Measurements from ENCODE around the gene C12orf75.
"Not testable (repeated sequence)": the region's sequence is repeated elsewhere in the genome, so short reads cannot be mapped to it uniquely, and the experiment has no call there.

Gene C12orf75

GRCh38 chr12:105374303-105374702, 43.8 kb downstream of the C12orf75 start:
- no peak for DNase-seq (ENCODE audit: low read depth, low spot score)

DNA sequence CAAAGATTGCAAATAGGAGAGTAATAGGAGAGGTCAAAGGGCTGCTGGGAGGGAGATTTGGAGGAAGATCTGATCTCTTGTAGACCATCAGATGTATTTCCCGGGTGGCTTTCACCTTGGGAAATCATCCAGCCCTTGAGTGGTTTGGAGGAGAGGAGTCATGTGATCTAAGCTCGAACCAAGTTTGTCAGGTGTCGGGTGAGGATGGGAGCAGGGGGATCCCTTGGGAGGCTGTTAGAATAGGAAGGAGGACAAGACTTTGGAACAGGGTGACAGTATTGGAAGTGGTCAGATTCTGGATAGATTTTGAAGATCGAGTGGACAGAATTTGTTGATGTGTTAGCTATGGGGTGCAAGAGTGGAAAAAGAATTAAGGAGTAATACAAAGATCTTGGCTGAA, 46.6 kb downstream of the C12orf75 start:
- no peak for DNase-seq (ENCODE audit: low read depth, low spot score)

GRCh38 chr12:105378911-105379310, 48.4 kb downstream of the C12orf75 start:
- peak; percentile 14 for DNase-seq (ENCODE audit: low read depth, low spot score)

- DNase-seq (ENCODE audit: low read depth, low spot score) = peak; percentile 45
These were observed 52.5 kb downstream of the C12orf75 start for GRCh38 chr12:105382771-105383622.

DNA sequence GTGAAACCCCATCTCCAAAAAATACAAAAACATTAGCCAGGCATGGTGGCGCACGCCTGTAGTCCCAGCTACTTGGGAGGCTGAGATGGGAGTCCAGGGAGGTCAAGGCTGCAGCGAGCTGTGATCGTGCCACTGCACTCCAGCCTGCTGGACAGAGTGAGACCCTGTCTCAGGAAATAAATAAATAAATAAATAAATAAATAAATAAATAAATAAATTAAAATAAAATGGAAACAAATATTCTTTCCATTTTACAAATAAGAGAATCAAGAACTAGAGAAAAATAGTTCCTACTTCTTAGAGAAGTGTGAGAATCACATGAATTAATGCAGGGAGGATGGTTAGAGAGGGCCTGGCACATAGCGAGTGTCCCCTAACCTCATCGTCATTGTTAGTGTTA, 53.7 kb downstream of the C12orf75 start:
- no peak for DNase-seq (ENCODE audit: low read depth, low spot score)

DNA sequence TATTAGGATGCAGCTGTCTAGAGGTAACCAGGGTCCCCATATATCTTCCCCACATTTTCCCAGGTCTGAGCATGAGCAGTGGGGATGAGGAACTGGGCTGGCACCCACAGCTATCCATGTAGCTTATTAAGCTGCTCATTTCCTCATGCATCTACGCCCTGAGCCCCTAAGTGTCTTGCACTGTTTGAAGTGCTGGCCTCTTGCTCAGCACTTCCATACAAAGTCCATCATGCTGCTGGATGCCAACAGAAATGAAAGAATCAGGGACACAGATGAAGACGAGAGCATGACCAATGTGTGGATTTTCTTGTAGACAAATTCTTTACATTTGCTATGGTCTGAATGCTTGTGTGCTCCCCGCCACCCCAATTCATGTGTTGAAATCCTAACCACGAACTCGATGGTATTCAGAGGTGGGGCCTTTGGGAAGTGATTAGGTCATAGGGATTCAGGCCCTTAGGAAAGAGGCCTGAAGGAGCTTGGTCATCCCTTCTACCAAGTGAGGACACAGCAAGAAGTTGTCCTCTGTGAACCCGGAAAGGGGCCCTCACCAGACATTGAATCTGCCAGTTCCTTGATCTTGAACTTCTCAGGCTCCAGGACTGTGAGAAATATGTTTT, 54.5 kb downstream of the C12orf75 start:
- DNase-seq (ENCODE audit: low read depth, low spot score) = no peak

DNA sequence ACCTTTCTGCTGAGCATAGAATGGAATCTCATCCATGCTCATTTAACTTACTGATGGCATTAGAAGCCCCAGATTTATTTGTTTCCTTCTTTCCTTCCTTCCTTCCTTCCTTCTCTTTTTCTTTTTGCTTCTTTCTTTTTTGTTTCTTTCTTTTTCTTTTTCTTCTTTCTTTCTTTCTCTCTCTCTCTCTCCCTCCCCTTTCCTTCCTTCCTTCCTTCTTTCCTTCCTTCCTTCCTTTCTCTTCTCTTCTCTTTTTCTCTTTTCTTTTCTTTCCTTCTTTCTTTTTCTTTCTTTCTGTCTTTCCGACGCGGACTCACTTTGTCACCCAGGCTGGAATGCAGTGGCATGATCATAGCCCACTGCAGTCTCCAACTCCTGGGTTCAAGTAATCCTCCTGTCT, 55.9 kb downstream of the C12orf75 start:
- no peak for DNase-seq (ENCODE audit: low read depth, low spot score)

DNA sequence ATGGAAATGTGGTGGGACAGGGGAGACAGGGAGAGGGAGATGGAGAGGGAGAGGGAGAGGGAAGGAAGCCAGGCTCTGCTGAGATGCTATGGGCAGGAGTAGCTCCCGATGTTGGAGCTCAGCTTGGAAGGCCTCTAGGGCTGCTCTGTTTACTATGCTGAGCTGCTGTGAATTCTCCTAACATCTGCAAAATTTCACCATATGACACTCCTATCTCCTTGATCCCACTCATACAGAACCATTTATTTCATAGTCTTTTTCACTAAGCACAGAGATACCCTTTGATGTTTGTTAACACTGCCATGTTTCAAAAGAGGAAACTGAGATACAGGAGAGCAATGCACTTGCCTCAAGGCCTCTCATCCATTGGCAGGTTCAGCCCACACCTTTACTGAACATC, 60.7 kb downstream of the C12orf75 start:
- no peak for DNase-seq (ENCODE audit: low read depth, low spot score)

DNA sequence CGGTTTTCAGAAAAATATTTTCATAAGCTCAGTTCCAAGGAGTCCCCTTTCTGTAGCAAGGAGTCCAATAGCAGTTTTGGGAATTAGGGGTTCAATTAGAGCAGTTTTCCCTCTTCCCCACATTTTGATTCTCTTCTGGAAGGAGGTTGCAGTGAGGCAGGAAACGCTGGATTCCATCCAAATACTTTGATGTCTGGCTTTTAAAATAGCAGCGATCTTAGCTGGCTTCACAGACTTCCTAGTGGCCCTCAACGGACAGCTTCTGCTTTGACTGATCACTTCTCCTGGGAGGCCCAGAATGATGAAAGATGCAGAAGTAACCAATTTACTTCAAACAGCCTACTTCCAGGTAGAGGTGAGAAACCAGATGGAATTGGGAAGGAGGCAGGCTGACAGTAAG, 63.1 kb downstream of the C12orf75 start:
- no peak for DNase-seq (ENCODE audit: low read depth, low spot score)

- no peak for DNase-seq (ENCODE audit: low read depth, low spot score)
These were observed 65.5 kb downstream of the C12orf75 start for GRCh38 chr12:105396024-105396423.

GRCh38 chr12:105396983-105397382, 66.5 kb downstream of the C12orf75 start:
- no peak for DNase-seq (ENCODE audit: low read depth, low spot score)

DNA sequence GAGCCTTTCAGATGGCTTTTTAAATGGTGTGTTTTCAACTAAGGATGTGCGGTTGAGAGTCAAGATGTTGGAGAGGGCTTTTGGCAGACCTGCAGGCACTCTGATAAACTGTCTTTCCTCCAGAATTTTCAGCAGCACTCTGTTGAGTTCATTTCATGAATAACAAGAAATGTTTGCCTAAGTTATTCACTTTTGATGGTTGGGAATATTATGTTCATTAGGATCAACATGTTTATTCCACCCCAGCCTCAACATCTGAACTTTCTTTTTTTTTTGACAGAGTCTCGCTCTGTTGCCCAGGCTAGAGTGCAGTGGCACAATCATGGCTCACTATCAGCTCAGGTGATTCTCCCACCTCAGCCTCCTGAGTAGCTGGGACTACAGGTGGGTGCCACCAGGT, 68.4 kb downstream of the C12orf75 start:
- DNase-seq (ENCODE audit: low read depth, low spot score) = no peak

- DNase-seq (ENCODE audit: low read depth, low spot score) = no peak
These were observed 69.1 kb downstream of the C12orf75 start for GRCh38 chr12:105399428-105400081.

DNA sequence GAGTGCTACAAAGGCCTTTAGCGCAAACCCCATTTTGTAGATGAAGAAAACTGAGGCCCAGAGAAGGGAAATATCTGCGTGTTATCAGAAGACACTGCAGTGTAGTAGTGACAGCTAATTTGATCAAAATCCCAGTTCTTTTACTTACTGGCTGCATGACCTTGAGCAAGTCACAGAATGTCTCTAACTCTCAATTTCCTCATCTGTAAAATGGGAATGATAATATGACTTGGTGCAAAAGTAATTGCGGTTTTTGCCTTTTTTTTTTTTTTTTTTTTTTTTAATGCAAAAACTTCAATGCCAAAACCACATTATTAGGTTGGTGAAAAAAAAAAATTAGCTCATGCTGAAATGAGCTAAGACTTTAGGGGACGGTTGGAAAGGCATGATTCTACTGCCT, 69.7 kb downstream of the C12orf75 start:
- no peak for DNase-seq (ENCODE audit: low read depth, low spot score)

DNA sequence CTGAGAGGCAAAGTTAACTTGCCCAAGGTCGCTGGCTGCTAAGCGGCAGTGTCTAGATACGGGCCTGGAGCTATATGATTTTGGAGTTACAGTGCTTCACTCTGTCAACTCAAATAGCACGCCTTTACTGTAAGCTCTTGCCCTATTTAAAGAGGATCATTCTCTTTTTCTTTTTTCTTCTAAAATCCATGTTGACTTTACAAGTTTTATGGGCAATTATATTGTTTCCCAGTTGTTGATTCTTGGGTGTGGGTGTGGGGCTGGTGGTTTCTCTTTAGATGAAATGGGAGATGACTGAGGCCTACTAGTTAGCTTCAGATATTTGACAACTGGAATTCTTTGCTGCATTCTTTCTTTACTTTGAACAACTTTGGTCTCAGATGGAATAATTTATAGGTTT, 70.7 kb downstream of the C12orf75 start:
- no peak for DNase-seq (ENCODE audit: low read depth, low spot score)

DNA sequence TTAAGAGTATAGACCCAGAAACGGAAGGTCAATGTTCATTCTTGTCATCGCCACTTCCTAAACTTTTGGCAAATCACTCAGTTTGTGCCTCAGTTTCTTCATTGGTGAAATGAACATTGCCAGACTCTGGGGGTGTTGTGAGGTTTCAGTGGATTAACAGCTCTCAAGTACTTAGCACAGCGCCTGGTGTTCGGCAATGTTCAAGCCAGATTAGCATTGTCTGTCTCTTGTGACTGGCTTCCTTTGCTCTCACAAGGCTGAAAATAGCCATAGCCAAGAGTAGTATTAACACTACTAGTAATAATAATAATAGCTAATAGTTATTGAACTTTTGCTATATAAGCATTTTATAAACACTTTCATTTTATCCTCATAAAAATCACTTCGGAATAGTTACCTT, 71.9 kb downstream of the C12orf75 start:
- DNase-seq (ENCODE audit: low read depth, low spot score) = no peak

GRCh38 chr12:105403095-105403494, 72.6 kb downstream of the C12orf75 start:
- no peak for DNase-seq (ENCODE audit: low read depth, low spot score)

DNA sequence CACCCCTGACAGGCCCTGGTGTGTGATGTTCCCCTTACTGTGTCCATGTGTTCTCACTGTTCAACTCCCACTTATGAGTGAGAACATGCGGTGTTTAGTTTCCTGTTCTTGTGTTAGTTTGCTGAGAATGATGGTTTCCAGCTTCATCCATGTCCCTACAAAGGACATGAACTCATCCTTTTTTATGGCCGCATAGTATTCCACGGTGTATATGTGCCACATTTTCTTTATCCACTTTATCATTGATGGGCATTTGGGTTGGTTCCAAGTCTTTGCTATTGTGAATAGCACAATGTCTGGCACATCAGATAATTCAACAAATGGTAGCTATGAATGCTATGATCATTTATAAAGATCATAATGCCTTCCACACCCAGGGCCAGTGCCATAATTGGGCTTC, 73.6 kb downstream of the C12orf75 start:
- not testable (repeated sequence) for DNase-seq (ENCODE audit: low read depth, low spot score)

GRCh38 chr12:105406497-105406896, 76.0 kb downstream of the C12orf75 start:
- no peak for DNase-seq (ENCODE audit: low read depth, low spot score)

GRCh38 chr12:105409279-105409678, 78.8 kb downstream of the C12orf75 start:
- DNase-seq (ENCODE audit: low read depth, low spot score) = no peak

DNA sequence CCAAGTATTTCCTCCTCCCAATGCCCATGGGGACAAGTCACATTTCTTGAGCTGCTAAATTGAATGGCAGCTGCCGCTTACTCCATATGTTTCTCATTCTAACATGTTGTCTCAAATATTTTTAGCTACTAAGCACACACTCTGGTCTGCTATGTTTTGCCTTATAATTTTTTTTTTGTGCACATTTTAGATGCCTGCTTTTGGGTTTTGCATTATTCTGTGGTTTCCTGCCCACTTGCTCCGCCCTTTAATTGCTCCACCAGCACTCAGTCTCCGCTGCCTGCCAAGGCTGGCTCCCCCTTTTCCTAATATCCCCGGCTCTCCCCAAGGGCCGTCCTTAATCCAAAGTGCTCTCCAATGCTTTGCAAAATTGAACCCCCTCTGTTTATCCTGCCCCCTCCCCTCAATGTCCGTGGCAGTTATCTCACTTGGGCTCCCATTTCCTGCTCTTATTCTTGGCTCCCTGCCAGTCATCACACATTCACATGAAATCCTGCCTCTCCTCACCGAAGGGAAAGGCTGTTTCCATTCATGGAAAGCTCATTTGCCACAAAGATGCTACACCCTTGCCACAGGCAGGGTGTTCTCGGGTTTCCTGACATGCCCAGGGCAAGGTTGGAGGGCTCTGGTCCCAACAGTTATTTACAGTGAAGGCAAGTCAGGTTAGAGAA, 79.4 kb downstream of the C12orf75 start:
- peak; percentile 8 for DNase-seq (ENCODE audit: low read depth, low spot score)

DNA sequence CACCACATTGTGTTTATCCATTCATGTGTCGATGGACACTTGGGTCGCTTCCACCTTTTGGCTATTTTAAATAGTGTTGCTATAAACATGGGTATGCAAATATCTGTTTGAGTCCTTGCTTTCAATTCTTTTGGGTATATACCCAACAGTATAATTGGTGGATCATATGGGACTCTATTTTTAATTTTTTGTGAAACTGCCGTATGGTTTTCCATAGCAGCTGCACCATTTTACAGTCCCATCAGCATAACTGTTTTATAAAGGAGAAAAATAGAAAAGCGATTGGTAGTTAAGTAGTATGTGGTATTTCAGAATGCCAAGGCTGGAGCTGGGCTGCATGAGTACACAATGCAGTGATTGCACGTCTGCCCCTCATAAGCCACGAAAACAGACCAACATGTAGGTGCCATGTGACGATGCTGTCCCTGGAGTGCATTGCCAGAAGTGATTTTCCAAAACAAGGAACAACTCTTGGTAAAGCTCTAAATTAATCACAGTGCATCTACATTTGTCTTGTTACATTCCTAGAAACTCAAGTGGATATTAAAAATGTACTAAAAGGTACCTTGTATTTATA, 83.5 kb downstream of the C12orf75 start:
- no peak for DNase-seq (ENCODE audit: low read depth, low spot score)

Data from ELF-1 (cell line).